HUES48 (cell line): ENCODE measurements around the gene USP31.
A peak's percentile ranks its signal among the peaks of the same experiment; 100 is the strongest.

ENCODE experiments used
- H3K27ac ChIP-seq: one replicate; pipeline ENCODE4 v1.7.0; 2013; ENCODE audit warnings: low read depth, low read length, inconsistent platforms
- H3K27me3 ChIP-seq: 2 replicates; pipeline ENCODE4 v1.6.1; 2013; ENCODE audit warnings: mild to moderate bottlenecking, low read length; ENCODE audit not compliant: control insufficient read depth, insufficient read depth
- H3K36me3 ChIP-seq: 2 replicates; pipeline ENCODE4 v1.6.1; 2013; ENCODE audit warnings: low read length; ENCODE audit not compliant: control insufficient read depth, insufficient read depth
- H3K4me1 ChIP-seq: 2 replicates; pipeline ENCODE4 v1.6.1; 2013; ENCODE audit warnings: mild to moderate bottlenecking, low read length; ENCODE audit not compliant: control insufficient read depth, insufficient read depth
- H3K4me3 ChIP-seq: 2 replicates; pipeline ENCODE4 v1.5.1; 2013; ENCODE audit warnings: mild to moderate bottlenecking, low read depth, low read length
- H3K9ac ChIP-seq: 2 replicates; pipeline ENCODE4 v1.6.1; 2013; ENCODE audit warnings: mild to moderate bottlenecking, low read depth, low read length, moderate library complexity
- H3K9me3 ChIP-seq: 2 replicates; pipeline ENCODE4 v1.6.1; 2013; ENCODE audit warnings: low read length; ENCODE audit not compliant: control insufficient read depth, insufficient read depth

Gene USP31

DNA sequence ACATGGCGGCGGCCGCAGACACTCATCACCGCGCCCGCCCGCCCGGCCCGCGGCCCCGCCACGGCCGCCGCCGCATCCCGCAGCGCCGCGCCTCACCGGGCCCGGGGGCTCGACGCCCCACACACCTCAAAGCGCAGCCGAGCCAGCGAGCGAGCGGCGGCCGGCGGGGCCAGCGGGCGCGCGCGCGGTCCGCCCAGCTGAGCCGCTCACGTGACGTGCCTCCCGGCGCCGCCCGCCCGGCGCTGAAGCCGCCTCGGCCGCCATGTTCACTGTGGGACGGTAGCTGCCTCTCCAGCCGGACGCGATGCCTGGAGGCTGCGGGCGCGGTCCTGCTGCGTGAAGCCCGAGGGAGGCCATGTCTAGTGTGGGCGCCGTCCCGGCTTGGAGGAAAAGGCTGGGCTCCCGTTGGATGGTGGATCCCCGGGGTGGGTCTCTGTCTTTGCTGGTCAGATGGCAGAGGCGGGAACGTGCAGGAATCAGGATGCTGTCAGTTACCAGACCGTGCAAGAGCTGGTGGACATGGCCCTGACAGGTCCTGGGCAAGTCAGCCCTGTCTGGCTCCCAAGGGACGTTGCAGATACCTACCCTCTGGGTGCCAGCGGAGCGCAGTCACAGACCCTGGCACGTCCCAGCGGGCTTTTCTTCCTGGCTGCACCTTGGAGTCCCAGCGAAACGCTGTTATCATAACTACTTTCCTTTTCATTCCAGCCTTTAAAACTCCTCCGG is at the start of gene USP31:
USP31 (minus strand) TSS at position 186 of the 726 bp plus-strand sequence; CDS start at position 4, 182 bp downstream.
- Histone ChIP-seq H3K36me3 (no peaks in the 10 kb centered on the region), H3K27ac (no peak within 1 kb of the TSS), H3K27me3 (no peaks in the 10 kb centered on the region), H3K4me1 (peaks cover 25% of the 10 kb centered on the region), H3K4me3 (peak within 1 kb of the TSS; percentile 86), H3K9me3 (no peaks in the 10 kb centered on the region), H3K9ac (peak within 1 kb of the TSS; percentile 68; the same call in 1 of the 2 replicates)

DNA sequence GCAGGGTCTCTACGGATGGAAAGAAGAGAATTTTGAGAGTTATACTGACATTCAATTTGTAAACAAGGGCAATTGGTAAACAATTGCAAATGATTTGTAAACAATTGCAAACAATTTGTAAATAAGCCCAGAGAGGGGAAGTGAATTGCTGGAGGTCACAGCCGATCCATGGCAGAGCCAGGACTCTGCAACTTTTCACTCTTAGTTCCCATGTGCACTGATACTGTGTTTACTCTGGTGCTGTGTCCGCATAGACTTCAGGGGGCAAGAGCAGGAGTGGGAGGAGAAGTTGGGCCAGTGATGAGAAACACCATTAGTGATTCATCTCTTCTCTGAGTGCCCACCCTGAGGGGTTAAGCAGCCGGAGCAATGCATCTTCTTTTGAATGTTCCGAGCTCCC is 47.3 kb upstream of the USP31 start:
- H3K36me3 ChIP-seq: peaks cover 11% of the 10 kb centered on the region
- H3K27me3 ChIP-seq: peaks cover 3% of the 10 kb centered on the region; the same call in 1 of the 2 replicates
- H3K9ac ChIP-seq: no peak overlapping the region
- H3K4me3 ChIP-seq: peak overlapping the region; percentile 21; the same call in 1 of the 2 replicates
- H3K4me1 ChIP-seq: peaks cover 44% of the 10 kb centered on the region
- H3K27ac ChIP-seq: no peak overlapping the region
- no peaks in the 10 kb centered on the region for H3K9me3 ChIP-seq

DNA sequence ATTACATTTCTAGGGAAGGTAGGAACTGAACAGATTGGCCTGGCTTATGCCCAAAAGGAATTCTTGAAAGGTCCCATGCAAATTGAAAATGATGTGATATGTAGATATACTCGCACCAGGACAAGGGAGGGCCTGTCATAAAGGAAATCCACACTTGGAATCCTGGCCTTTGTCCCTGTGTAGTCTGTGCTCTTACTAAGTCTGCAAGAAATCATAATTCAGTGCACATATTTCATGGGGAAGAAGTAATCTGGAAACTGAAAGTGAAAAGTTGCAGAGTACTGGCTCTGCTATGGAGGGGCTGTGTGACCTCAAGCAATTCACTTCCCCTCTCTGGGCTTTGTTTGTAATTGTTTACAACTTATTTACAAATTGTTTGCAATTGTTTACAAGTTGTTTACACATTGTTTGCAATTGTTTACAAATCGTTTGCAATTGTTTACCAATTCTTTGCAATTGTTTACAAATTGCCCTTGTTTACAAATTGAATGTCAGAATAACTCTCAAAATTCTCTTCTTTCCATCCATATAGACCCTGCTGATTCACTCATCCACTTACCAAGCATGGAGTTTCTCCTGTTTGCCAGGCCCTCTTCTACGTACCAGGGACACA is 46.2 kb upstream of the USP31 start:
- no peak overlapping the region for H3K27ac ChIP-seq
- no peak overlapping the region for H3K9ac ChIP-seq
- H3K36me3 ChIP-seq: peaks cover 11% of the 10 kb centered on the region
- H3K4me1 ChIP-seq: peaks cover 33% of the 10 kb centered on the region
- no peak overlapping the region; the same call in 1 of the 2 replicates for H3K4me3 ChIP-seq
- H3K27me3 ChIP-seq: peaks cover 3% of the 10 kb centered on the region; the same call in 1 of the 2 replicates
- H3K9me3 ChIP-seq: no peaks in the 10 kb centered on the region

DNA sequence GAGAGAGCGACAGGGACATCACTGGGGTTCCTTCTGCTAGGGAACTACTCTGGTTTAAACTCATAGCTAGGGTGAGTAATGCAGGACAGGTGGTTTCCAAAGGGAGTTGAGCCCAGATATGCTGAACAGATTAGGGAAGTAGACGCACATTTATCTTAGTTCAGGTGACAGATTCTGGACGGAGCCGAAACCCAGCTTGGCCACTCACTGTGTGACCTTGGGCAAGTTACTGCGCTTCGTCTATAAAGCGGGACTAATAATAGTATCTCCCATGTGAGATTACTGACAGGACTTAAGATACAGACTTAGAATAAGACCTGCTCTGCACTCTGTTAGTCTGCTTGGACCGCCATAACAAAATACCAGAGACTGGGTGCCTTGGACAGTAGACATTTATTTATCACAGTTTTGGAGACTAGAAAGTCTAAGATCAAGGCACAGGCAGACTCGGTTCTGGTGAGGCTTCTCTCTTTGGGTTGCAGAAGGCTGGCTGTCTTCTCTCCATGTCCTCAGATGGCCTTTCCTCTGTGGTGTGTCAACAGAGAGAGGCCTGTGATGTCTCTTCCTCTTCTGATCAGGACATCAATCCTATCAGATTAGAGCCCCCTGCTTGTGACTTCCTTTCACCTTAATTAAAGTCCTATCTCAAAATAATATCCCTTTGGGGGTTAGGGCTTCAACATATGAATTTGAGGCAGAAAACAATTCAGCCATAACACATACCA is 45.4 kb upstream of the USP31 start:
- no peak overlapping the region for H3K9ac ChIP-seq
- H3K27me3 ChIP-seq: peaks cover 3% of the 10 kb centered on the region; the same call in 1 of the 2 replicates
- H3K4me3 ChIP-seq: no peak overlapping the region
- H3K36me3 ChIP-seq: peaks cover 11% of the 10 kb centered on the region
- H3K27ac ChIP-seq: no peak overlapping the region
- H3K9me3 ChIP-seq: no peaks in the 10 kb centered on the region
- peaks cover 30% of the 10 kb centered on the region for H3K4me1 ChIP-seq

- H3K9me3 ChIP-seq: no peaks in the 10 kb centered on the region
- no peak overlapping the region for H3K4me3 ChIP-seq
- peaks cover 11% of the 10 kb centered on the region; the same call in 1 of the 2 replicates for H3K4me1 ChIP-seq
- H3K36me3 ChIP-seq: peaks cover 14% of the 10 kb centered on the region
- H3K27me3 ChIP-seq: peaks cover 11% of the 10 kb centered on the region
- H3K9ac ChIP-seq: no peak overlapping the region
- H3K27ac ChIP-seq: no peak overlapping the region
Measured at GRCh38 chr16:23188911-23189310, 39.7 kb upstream of the USP31 start.

- H3K4me3 ChIP-seq: no peak overlapping the region
- no peaks in the 10 kb centered on the region for H3K9me3 ChIP-seq
- H3K27ac ChIP-seq: no peak overlapping the region
- no peak overlapping the region for H3K9ac ChIP-seq
- peaks cover 13% of the 10 kb centered on the region for H3K36me3 ChIP-seq
- H3K4me1 ChIP-seq: peaks cover 11% of the 10 kb centered on the region; the same call in 1 of the 2 replicates
- peaks cover 25% of the 10 kb centered on the region for H3K27me3 ChIP-seq
Measured at GRCh38 chr16:23187341-23187740, 38.1 kb upstream of the USP31 start.

- peaks cover 25% of the 10 kb centered on the region for H3K27me3 ChIP-seq
Measured at GRCh38 chr16:23186171-23186570, 36.9 kb upstream of the USP31 start.

GRCh38 chr16:23185656-23186055 is 36.4 kb upstream of the USP31 start:
- H3K9ac ChIP-seq: no peak overlapping the region
- H3K27me3 ChIP-seq: peaks cover 25% of the 10 kb centered on the region

More at GRCh38 chr16:23186171-23186570, 36.9 kb upstream of the USP31 start:
- peaks cover 11% of the 10 kb centered on the region; the same call in 1 of the 2 replicates for H3K4me1 ChIP-seq
- H3K4me3 ChIP-seq: no peak overlapping the region
- no peak overlapping the region for H3K9ac ChIP-seq
- no peaks in the 10 kb centered on the region for H3K9me3 ChIP-seq
- H3K36me3 ChIP-seq: 0 out of 2 replicates have a peak, but pooled peaks cover 9% of the 10 kb centered on the region
- no peak overlapping the region for H3K27ac ChIP-seq

DNA sequence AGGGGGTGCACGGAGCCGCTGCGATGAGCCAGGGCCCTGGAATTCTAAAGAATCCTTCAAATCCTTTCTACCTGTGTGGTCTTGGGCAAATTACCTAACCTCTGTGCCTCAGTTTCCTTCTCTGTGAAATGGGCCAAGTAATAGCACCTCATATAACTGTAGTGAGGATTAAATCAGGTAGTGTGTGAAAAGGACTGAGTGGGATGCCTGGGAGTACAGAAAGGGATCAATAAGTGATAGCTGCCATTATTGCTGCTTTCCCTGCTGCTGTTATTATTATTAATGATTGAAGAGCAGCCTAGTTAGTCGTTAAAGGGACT is 34.3 kb upstream of the USP31 start:
- Histone ChIP-seq H3K4me3 (peak overlapping the region; percentile 75), H3K36me3 (0 out of 2 replicates have a peak, but pooled peaks cover 9% of the 10 kb centered on the region), H3K27ac (no peak overlapping the region), H3K4me1 (peaks cover 11% of the 10 kb centered on the region; the same call in 1 of the 2 replicates), H3K9me3 (no peaks in the 10 kb centered on the region), H3K9ac (no peak overlapping the region), H3K27me3 (peaks cover 25% of the 10 kb centered on the region)

More at GRCh38 chr16:23185656-23186055, 36.4 kb upstream of the USP31 start:
- Histone ChIP-seq H3K9me3 (no peaks in the 10 kb centered on the region), H3K4me1 (peaks cover 11% of the 10 kb centered on the region; the same call in 1 of the 2 replicates), H3K27ac (no peak overlapping the region), H3K4me3 (no peak overlapping the region), H3K36me3 (0 out of 2 replicates have a peak, but pooled peaks cover 9% of the 10 kb centered on the region)

- no peak within 1 kb of the TSS for H3K27ac ChIP-seq
Measured at GRCh38 chr16:23182679-23183542, 33.7 kb upstream of the USP31 start, which contains the start of gene SCNN1G. Gene SCNN1G (plus strand): TSS chr16:23182745. CDS start chr16:23186272, 3,527 bp downstream.

More at GRCh38 chr16:23182679-23183542, 33.7 kb upstream of the USP31 start, which contains the start of gene SCNN1G:
- H3K4me1 ChIP-seq: peaks cover 11% of the 10 kb centered on the region; the same call in 1 of the 2 replicates
- H3K36me3 ChIP-seq: 0 out of 2 replicates have a peak, but pooled peaks cover 5% of the 10 kb centered on the region
- H3K9ac ChIP-seq: no peak within 1 kb of the TSS
- peaks cover 25% of the 10 kb centered on the region for H3K27me3 ChIP-seq
- peak within 1 kb of the TSS; percentile 75 for H3K4me3 ChIP-seq
- H3K9me3 ChIP-seq: no peaks in the 10 kb centered on the region
